Aorta (tissue), 5 donors: ENCODE data around the gene PKN2. TPM values are rescaled to one million over a fixed set of nuclear protein-coding genes. Genes with fewer than 3 reads are reported as not detected.
A peak's percentile ranks its signal among the peaks of the same experiment; 100 is the strongest.

ENCODE experiments used
- ATAC-seq: fragments of 200-7000 bp; cut with Tn5 transposase; one replicate; pipeline ENCODE4 v1.9.1; 2022; ENCODE audit warnings: moderate library complexity; ENCODE audit not compliant: low FRiP score
- DNase-seq, 2 donors: peaks; one replicate each; pipeline ENCODE4 v3.0.0-alpha.2; 2020
- H3K27ac ChIP-seq, 2 donors: one replicate each; pipeline ENCODE4 v1.5.1; 2013; ENCODE audit warnings: low read length in 2 of 2, mild to moderate bottlenecking in 2 of 2, moderate library complexity in 2 of 2, control low read depth in 1 of 2, inconsistent platforms in 1 of 2, low read depth in 1 of 2
- H3K27me3 ChIP-seq, 2 donors: one replicate each; pipeline ENCODE4 v1.6.1; 2013; ENCODE audit warnings: control low read depth in 1 of 2, low read length in 1 of 2, mild to moderate bottlenecking in 1 of 2, moderate library complexity in 1 of 2; ENCODE audit not compliant: insufficient read depth in 2 of 2, control insufficient read depth in 1 of 2
- H3K36me3 ChIP-seq, 2 donors: one replicate each; pipeline ENCODE4 v1.6.1; 2013; ENCODE audit warnings: control low read depth in 1 of 2, low read length in 1 of 2, mild to moderate bottlenecking in 1 of 2; ENCODE audit not compliant: insufficient read depth in 2 of 2, control insufficient read depth in 1 of 2
- H3K4me1 ChIP-seq, 2 donors: one replicate each; pipeline ENCODE4 v1.6.1; 2013; ENCODE audit warnings: low read length in 2 of 2, control low read depth in 1 of 2, mild to moderate bottlenecking in 1 of 2, moderate library complexity in 1 of 2; ENCODE audit not compliant: insufficient read depth in 2 of 2, control insufficient read depth in 1 of 2
- H3K4me3 ChIP-seq, 2 donors: one replicate each; pipeline ENCODE4 v1.5.1; 2013; ENCODE audit warnings: low read length in 2 of 2, control low read depth in 1 of 2, mild to moderate bottlenecking in 1 of 2
- H3K9me3 ChIP-seq: one replicate; pipeline ENCODE4 v1.6.1; 2013; ENCODE audit warnings: mild to moderate bottlenecking, low read length; ENCODE audit not compliant: control insufficient read depth
- WGBS, 2 donors: extraction: QIAGEN DNeasy Blood & Tissue Kit; methylation state at CpG; one replicate each; pipeline ENCODE4 v1.1.7; 2013; 5-methylcytosine and 5-hydroxymethylcytosine counted together
- intact Hi-C, 2 donors: fragments of 100-400 bp; cut with DNase I; formaldehyde crosslinking; loops; one replicate each; pipeline versions ENCODE4 v1.14.2 to v1.15.0; 2022
- polyA plus RNA-seq, 2 donors: library from polyadenylated mRNA; stranded (reverse); fragments of 200-250 nt; gene quantifications; one replicate each; pipeline ENCODE4 v1.2.3, GENCODE V29; 2013
- total RNA-seq, 2 donors: library from RNA; stranded (reverse); fragmentation: NEBNext Ultra II Directional; extraction: Animal tissue kit (Norgen Biotek cat#: 25700); gene quantifications; one replicate each; pipeline ENCODE4 v1.2.1, GENCODE V29; 2021
- donor health status: healthy with polysubstance abuse.
- donor health status: Bipolar disorder and iron deficiency.
- donor health status: DM: no; HTN: no; CAD: no.
- donor health status: DM: no; HTN: no; CAD: no.
- donor health status: DM: yes; HTN: yes; CAD: no.

Gene PKN2
- total and polyA plus RNA-seq, 4 donors, result 8.5 to 38.1 (median 25.7) TPM

- H3K27ac ChIP-seq, result no peak overlapping the region
Measured at GRCh38 chr1:88662723-88663122, 21.4 kb upstream of the PKN2 start.

DNA sequence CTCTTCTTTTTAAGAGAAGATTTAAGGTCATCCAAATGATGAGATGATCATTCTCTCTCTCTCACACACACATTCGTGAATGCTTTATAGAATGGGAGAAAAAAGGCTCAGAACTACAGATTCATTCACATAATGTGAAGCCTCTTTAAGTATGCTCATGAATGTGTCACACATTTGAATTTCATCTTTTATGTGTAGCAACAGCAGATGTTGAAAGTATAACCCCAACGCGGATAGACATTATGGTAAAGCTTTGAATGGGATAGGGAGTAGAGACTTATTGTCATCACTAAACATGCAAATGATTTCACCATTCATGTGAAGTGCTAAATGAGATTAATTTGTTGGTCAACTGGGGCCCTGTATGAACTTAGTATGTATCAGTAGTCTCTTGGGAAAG, 15.7 kb upstream of the PKN2 start:
- intact Hi-C loops, result no loop called here
- ATAC-seq (no peak), DNase-seq (no peak)
- WGBS, 2 donors, result 83 to 92% methylated on average over 3 of the region's 3 CpGs
- Histone ChIP-seq H3K27me3 (no peaks in the 10 kb centered on the region), H3K27ac (no peak overlapping the region), H3K4me3 (no peak overlapping the region), H3K36me3 (no peaks in the 10 kb centered on the region), H3K9me3 (no peaks in the 10 kb centered on the region), H3K4me1 (no peaks in the 10 kb centered on the region)

More at GRCh38 chr1:88662723-88663122, 21.4 kb upstream of the PKN2 start:
- intact Hi-C loops, result no loop called here
- DNase-seq (no peak), ATAC-seq (no peak)
- Histone ChIP-seq H3K36me3 (no peaks in the 10 kb centered on the region), H3K4me3 (no peak overlapping the region), H3K27me3 (no peaks in the 10 kb centered on the region), H3K9me3 (no peaks in the 10 kb centered on the region), H3K4me1 (no peaks in the 10 kb centered on the region)
- 47 to 72% methylated on average over 2 of the region's 2 CpGs for WGBS, 2 donors

- no peaks in the 10 kb centered on the region for H3K27me3 ChIP-seq
- intact Hi-C loops, result no loop called here
- DNase-seq, result no peak
- H3K4me3 ChIP-seq, result no peak overlapping the region
- no peak for ATAC-seq
- no peaks in the 10 kb centered on the region for H3K9me3 ChIP-seq
- no peak overlapping the region for H3K27ac ChIP-seq
- 74 to 84% methylated on average over 3 of the region's 3 CpGs for WGBS, 2 donors
- no peaks in the 10 kb centered on the region for H3K4me1 ChIP-seq
- no peaks in the 10 kb centered on the region for H3K36me3 ChIP-seq
Measured at GRCh38 chr1:88670462-88670861, 13.6 kb upstream of the PKN2 start.

DNA sequence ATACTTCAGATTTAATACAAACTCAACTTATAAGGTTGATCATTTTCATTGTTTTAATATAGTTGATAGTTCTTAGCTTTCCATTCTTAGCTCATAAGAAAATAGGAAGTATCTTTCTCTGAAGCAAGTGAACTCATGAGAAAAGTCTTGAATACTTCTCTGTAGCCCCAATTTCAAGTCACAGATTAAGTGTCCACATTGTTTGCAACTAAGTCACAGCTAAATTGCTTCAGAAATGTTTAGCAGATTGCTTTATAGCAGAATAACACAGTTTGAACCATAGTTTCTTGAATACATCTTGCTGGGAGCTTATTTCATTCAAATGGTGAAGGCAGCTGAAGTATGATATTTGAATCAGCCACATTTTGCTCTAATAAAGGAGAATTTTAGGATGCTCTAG, 10.6 kb upstream of the PKN2 start:
- Histone ChIP-seq H3K4me1 (no peaks in the 10 kb centered on the region), H3K36me3 (no peaks in the 10 kb centered on the region), H3K4me3 (no peak overlapping the region), H3K27me3 (no peaks in the 10 kb centered on the region), H3K9me3 (no peaks in the 10 kb centered on the region), H3K27ac (no peak overlapping the region)
- no peak for DNase-seq
- no peak for ATAC-seq
- intact Hi-C loops, result no loop called here

DNA sequence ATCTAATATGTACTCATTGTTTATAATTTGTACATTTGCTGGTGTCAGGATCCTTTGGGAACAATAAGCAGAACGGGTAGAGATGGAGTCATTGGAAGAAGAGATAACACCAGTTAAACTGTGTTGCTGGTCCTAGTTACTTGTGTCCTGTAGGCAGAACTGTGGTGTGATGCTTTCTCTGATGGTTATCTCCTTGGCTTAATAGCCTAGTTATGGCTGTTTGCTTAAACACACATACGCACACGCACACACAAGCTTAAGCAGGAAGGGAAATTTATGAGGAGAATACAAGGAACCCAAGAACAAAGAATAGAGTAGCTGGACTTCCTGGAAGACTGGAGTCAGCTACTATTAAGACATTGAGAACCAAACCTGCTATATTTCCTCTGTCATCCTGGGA, 5.7 kb upstream of the PKN2 start:
- no peak overlapping the region for H3K27ac ChIP-seq
- no peaks in the 10 kb centered on the region for H3K4me1 ChIP-seq
- ATAC-seq (no peak), DNase-seq (no peak)
- H3K36me3 ChIP-seq, result no peaks in the 10 kb centered on the region
- no peaks in the 10 kb centered on the region for H3K9me3 ChIP-seq
- H3K4me3 ChIP-seq, result no peak overlapping the region
- intact Hi-C loops, result no loop called here
- WGBS, 2 donors, result 79 to 87% methylated on average over 3 of the region's 3 CpGs
- H3K27me3 ChIP-seq, result no peaks in the 10 kb centered on the region

DNA sequence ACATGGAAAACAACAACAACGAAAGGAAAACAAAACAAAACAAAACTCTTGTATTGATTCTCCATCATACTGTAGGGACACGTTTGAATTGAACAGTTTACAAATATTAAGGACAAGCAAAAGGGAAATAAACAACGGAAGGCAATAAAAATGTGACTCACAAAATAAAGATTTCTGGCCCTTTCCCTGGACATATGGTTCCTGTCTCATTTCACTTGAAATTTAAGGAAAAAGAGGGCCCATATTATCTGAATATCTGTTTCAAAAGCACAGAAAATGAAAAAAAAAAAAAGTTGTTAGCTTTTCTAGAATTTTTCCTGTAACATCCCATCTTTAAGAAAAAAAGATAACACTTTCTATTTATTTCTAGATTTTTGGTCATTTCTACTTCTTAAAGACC, 3.6 kb upstream of the PKN2 start:
- Histone ChIP-seq H3K36me3 (no peaks in the 10 kb centered on the region), H3K9me3 (no peaks in the 10 kb centered on the region), H3K27ac (no peak overlapping the region), H3K27me3 (no peaks in the 10 kb centered on the region), H3K4me3 (no peak overlapping the region), H3K4me1 (no peaks in the 10 kb centered on the region)
- 60 to 75% methylated on average over 3 of the region's 3 CpGs for WGBS, 2 donors
- DNase-seq, result no peak
- intact Hi-C loops, result loop anchor here in 1 of 2 donors (5.0 kb wide), 1 partner anchor 212 kb away; the partner anchor contains the start of gene GTF2B
- ATAC-seq, result no peak

DNA sequence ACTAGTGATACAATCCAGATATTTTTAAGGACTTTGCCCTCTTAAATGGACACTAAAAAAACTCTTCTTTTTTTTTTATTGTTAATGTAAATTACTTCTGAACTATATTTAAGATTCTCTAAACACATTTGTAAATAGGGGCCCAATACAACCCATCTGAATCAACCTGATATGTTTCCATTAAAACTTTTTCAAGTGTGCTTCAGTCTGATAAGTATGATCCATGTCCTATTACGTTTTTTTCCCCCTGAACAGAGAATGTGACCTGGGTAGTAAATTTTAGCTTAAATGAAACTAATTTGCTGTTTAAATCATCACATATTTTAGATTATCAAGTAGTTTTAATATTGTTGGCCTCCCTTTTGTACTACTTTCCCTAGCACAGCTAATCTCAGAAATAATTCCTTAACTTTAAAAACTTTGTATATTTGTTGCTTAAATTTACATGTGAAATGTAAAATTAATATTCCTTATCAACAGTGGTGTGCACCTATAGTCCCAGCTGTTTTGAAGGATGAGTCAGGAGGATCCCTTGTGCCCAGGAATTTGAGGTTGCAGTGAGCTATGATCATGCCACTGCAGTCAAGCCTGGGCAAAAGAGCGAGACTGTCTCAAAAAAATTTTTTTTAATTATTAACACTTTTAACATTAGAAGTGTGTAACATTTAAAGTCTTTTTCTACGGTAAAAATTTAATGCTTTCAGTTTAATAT, 3.0 kb upstream of the PKN2 start:
- Histone ChIP-seq H3K4me3 (no peak overlapping the region), H3K36me3 (no peaks in the 10 kb centered on the region), H3K27ac (no peak overlapping the region), H3K4me1 (no peaks in the 10 kb centered on the region), H3K9me3 (no peaks in the 10 kb centered on the region), H3K27me3 (no peaks in the 10 kb centered on the region)
- DNase-seq, result no peak
- no peak for ATAC-seq
- intact Hi-C loops, result loop anchor here in 1 of 2 donors (5.0 kb wide), 1 partner anchor 211 kb away; the partner anchor contains the start of gene GTF2B
- 90 to 94% methylated on average over 3 of the region's 3 CpGs for WGBS, 2 donors

GRCh38 chr1:88684482-88685258, 597 bp downstream of the PKN2 start:
- H3K4me3 ChIP-seq, result peak overlapping the region; percentile 68 to 79
- H3K4me1 ChIP-seq, result no peaks in the 10 kb centered on the region
- no peaks in the 10 kb centered on the region for H3K27me3 ChIP-seq
- ATAC-seq (peak; percentile 78), DNase-seq (peak; percentile 77 to 87)
- H3K36me3 ChIP-seq, result no peaks in the 10 kb centered on the region
- H3K27ac ChIP-seq, result peak overlapping the region; percentile 30 to 76
- intact Hi-C loops, result loop anchor here in 1 of 2 donors (5.0 kb wide), 1 partner anchor 208 kb away; the partner anchor contains the start of gene GTF2B
- 0 to 1% methylated on average over 58 of the region's 58 CpGs for WGBS, 2 donors
- no peaks in the 10 kb centered on the region for H3K9me3 ChIP-seq

DNA sequence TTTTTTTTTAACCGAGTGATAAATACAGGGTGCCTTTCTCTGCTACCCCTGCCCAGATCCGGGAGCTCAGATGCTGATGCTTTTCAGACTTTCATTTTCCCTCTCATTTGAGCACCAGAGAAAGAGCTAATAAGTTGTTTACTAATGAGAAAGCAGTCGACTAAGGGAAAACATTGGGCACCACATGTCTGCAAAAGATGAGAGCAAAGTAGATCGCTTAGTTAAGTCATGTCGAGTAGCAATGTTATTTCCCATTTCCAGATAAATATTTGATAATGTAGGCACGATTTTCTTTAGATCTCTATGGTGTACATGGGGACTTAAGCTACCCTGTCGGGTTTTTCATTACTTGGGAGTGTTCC, 1.2 kb downstream of the PKN2 start:
- DNase-seq (no peak), ATAC-seq (no peak)
- H3K27me3 ChIP-seq, result no peaks in the 10 kb centered on the region
- peak overlapping the region; percentile 68 to 79 for H3K4me3 ChIP-seq
- no peaks in the 10 kb centered on the region for H3K36me3 ChIP-seq
- WGBS, 2 donors, result 0% methylated on average over 7 of the region's 7 CpGs
- no peaks in the 10 kb centered on the region for H3K4me1 ChIP-seq
- no peak overlapping the region for H3K27ac ChIP-seq
- intact Hi-C loops, result no loop called here
- no peaks in the 10 kb centered on the region for H3K9me3 ChIP-seq
